ENCODE data around the gene XPO6.
A peak's percentile ranks its signal among the peaks of the same experiment; 100 is the strongest.

XPO6 gene

GRCh38 chr16:28219282-28219681 is 7.5 kb upstream of the XPO6 start:
- TF ChIP-seq CTCF (conservative IDR thresholded peaks at IDR 0.05; ENCODE audit: low read depth, low read length): no peak
- no peak overlapping the region for H3K4me3 ChIP-seq (ENCODE audit: low read length)
- DNase-seq (ENCODE audit: low read depth): peak; percentile 49

GRCh38 chr16:28218109-28218508 is 6.3 kb upstream of the XPO6 start:
- TF ChIP-seq CTCF (conservative IDR thresholded peaks at IDR 0.05; ENCODE audit: low read depth, low read length): peak; percentile 53
- DNase-seq (ENCODE audit: low read depth): no peak
- H3K4me3 ChIP-seq (ENCODE audit: low read length): no peak overlapping the region

- DNase-seq (ENCODE audit: low read depth): no peak
- TF ChIP-seq CTCF (conservative IDR thresholded peaks at IDR 0.05; ENCODE audit: low read depth, low read length): no peak
Measured at GRCh38 chr16:28217326-28217725, 5.6 kb upstream of the XPO6 start.

GRCh38 chr16:28213396-28213795 is 1.6 kb upstream of the XPO6 start:
- TF ChIP-seq CTCF (conservative IDR thresholded peaks at IDR 0.05; ENCODE audit: low read depth, low read length): no peak
- no peak for DNase-seq (ENCODE audit: low read depth)
- H3K4me3 ChIP-seq (ENCODE audit: low read length): no peak overlapping the region

More at GRCh38 chr16:28217326-28217725, 5.6 kb upstream of the XPO6 start:
- H3K4me3 ChIP-seq (ENCODE audit: low read length): no peak overlapping the region

GRCh38 chr16:28212532-28212873 is 738 bp upstream of the XPO6 start:
- no peak for DNase-seq (ENCODE audit: low read depth)
- H3K4me3 ChIP-seq (ENCODE audit: low read length): peak overlapping the region; percentile 82
- TF ChIP-seq CTCF (conservative IDR thresholded peaks at IDR 0.05; ENCODE audit: low read depth, low read length): no peak

- H3K4me3 ChIP-seq (ENCODE audit: low read length): peak overlapping the region; percentile 83
- no peak for TF ChIP-seq CTCF (conservative IDR thresholded peaks at IDR 0.05; ENCODE audit: low read depth, low read length)
- no peak for DNase-seq (ENCODE audit: low read depth)
Measured at GRCh38 chr16:28210979-28211588, 681 bp downstream of the XPO6 start.

- no peak for DNase-seq (ENCODE audit: low read depth)
- peak overlapping the region; percentile 83 for H3K4me3 ChIP-seq (ENCODE audit: low read length)
- TF ChIP-seq CTCF (conservative IDR thresholded peaks at IDR 0.05; ENCODE audit: low read depth, low read length): no peak
Measured at GRCh38 chr16:28210264-28210663, 1.5 kb downstream of the XPO6 start.
